Measurements from ENCODE around the gene UBN1. TPM values are rescaled to one million over a fixed set of nuclear protein-coding genes. Genes with fewer than 3 reads are reported as not detected.

UBN1 gene
- total and polyA plus RNA-seq, 2 donors (not counting 3 experiments of a cell fraction or from before 2014, with no cell fraction given) = 26.0 to 44.8 TPM

DNA sequence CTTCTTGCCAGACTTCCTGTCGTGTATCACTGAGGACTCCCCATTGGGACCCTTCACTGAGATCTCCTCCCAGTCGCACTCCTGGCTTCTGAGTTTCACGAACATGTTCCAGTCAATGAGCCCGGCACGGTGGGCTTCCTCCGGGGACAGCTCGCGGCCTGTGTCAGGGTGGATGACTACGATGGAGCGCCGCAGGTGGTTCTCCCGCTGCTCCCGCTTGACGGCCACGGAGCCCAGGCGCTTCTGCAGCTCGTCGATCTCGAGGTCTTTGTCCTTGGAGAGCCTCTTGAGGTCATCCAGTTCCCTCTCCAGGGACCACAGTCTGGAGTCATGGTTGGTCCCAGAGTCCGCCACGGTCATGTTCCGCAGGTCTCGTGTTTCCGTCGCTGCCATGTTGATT, 36.2 kb downstream of the UBN1 start:
- no peak for TF ChIP-seq GATA2 (IDR thresholded peaks at IDR 0.05; ENCODE audit: insufficient read depth, insufficient read length, low read depth, low read length)
- no peak for TF ChIP-seq EZH2 (IDR thresholded peaks at IDR 0.05; ENCODE audit: borderline replicate concordance, low read depth, low read length, severe bottlenecking)
- TF ChIP-seq FOS (IDR thresholded peaks at IDR 0.05; ENCODE audit: borderline replicate concordance, insufficient read depth, low read length) = no peak
- no peak for TF ChIP-seq POLR2AphosphoS5 (IDR thresholded peaks at IDR 0.05; ENCODE audit: insufficient read depth, low read depth, low read length)
- TF ChIP-seq, protein P1, sequence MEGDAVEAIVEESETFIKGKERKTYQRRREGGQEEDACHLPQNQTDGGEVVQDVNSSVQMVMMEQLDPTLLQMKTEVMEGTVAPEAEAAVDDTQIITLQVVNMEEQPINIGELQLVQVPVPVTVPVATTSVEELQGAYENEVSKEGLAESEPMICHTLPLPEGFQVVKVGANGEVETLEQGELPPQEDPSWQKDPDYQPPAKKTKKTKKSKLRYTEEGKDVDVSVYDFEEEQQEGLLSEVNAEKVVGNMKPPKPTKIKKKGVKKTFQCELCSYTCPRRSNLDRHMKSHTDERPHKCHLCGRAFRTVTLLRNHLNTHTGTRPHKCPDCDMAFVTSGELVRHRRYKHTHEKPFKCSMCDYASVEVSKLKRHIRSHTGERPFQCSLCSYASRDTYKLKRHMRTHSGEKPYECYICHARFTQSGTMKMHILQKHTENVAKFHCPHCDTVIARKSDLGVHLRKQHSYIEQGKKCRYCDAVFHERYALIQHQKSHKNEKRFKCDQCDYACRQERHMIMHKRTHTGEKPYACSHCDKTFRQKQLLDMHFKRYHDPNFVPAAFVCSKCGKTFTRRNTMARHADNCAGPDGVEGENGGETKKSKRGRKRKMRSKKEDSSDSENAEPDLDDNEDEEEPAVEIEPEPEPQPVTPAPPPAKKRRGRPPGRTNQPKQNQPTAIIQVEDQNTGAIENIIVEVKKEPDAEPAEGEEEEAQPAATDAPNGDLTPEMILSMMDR (IDR thresholded peaks at IDR 0.05; ENCODE audit: extremely low read depth in 1 of 2, insufficient read depth in 1 of 2, low read depth in 1 of 2, low read length in 2 of 2) = no peak
- TF ChIP-seq, protein P2, sequence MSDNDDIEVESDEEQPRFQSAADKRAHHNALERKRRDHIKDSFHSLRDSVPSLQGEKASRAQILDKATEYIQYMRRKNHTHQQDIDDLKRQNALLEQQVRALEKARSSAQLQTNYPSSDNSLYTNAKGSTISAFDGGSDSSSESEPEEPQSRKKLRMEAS (IDR thresholded peaks at IDR 0.05; ENCODE audit: insufficient read depth, insufficient read length) = no peak
- TF ChIP-seq MYC (IDR thresholded peaks at IDR 0.05; ENCODE audit: low read depth, low read length) = no peak
- no peak for TF ChIP-seq POLR2A (IDR thresholded peaks at IDR 0.05; ENCODE audit: low read depth, low read length)
- no peak for TF ChIP-seq JUN (IDR thresholded peaks at IDR 0.05; ENCODE audit: borderline replicate concordance, insufficient read depth, insufficient read length, low read depth)
- Histone ChIP-seq H2AFZ (ENCODE audit: low read depth, low read length) (no peak overlapping the region), H3K9ac (replicated peaks; ENCODE audit: extremely low read depth, insufficient read depth, low read length) (no peak overlapping the region), H3K27me3 (ENCODE audit: control insufficient read depth in 2 of 2, insufficient read depth in 2 of 2, low read length in 2 of 2) (no peaks in the 10 kb centered on the region), H3K4me2 (ENCODE audit: insufficient read depth, low read length) (no peak overlapping the region), H4K20me1 (replicated peaks; ENCODE audit: control insufficient read depth, extremely low read depth, insufficient read depth, low read length) (no peaks in the 10 kb centered on the region), H3K79me2 (ENCODE audit: control insufficient read depth, insufficient read depth, low read length) (no peaks in the 10 kb centered on the region), H3K9me1 (replicated peaks; ENCODE audit: control insufficient read depth, extremely low read depth, insufficient read depth, low read length) (no peaks in the 10 kb centered on the region), H3K27ac (ENCODE audit: insufficient read depth, low read depth, low read length) (no peak overlapping the region), H3K36me3 (ENCODE audit: control insufficient read depth in 2 of 2, extremely low read depth in 1 of 2, insufficient read depth in 2 of 2, low read length in 2 of 2) (peaks cover 21 to 62% of the 10 kb centered on the region in 2 experiments), H3K4me3 (replicated peaks in 1 of 3; ENCODE audit: insufficient read depth in 1 of 3, low read depth in 1 of 3, low read length in 3 of 3) (no peak overlapping the region), H3K9me3 (replicated peaks; ENCODE audit: control insufficient read depth, insufficient read depth, low read length) (no peaks in the 10 kb centered on the region), H3K4me1 (ENCODE audit: control insufficient read depth, extremely low read depth, insufficient read depth, low read length) (no peaks in the 10 kb centered on the region)
- BruUV-seq (replicated peaks) = no TSS peak
- dilution Hi-C loops (cut with MboI; ENCODE audit: extremely low pct_ligation_motif_present, low sequenced_read_pairs) (no loop called here), intact Hi-C loops (cut with micrococcal nuclease) (no loop called here)
- POLR2A ChIA-PET = no interaction called here
- DNase-seq (ENCODE audit: low read depth, low spot score) (no peak), FAIRE-seq (no peak)
- CTCF ChIA-PET = interaction anchor here (1.2 kb wide), 1 partner anchor 10 kb away, joined by 6 read pairs; no protein-coding TSS in a partner anchor

Measured in endothelial cell of umbilical vein (primary cell).